ENCODE results near the gene NETO1. TPM values are rescaled to one million over a fixed set of nuclear protein-coding genes. Genes with fewer than 3 reads are reported as not detected.

NETO1 gene
- total RNA-seq, 1 experiment from 2014 or later, result not detected

GRCh38 chr18:72727776-72728175 lies 140.0 kb downstream of the NETO1 start:
- DNase-seq (ENCODE audit: low spot score), result no peak

DNA sequence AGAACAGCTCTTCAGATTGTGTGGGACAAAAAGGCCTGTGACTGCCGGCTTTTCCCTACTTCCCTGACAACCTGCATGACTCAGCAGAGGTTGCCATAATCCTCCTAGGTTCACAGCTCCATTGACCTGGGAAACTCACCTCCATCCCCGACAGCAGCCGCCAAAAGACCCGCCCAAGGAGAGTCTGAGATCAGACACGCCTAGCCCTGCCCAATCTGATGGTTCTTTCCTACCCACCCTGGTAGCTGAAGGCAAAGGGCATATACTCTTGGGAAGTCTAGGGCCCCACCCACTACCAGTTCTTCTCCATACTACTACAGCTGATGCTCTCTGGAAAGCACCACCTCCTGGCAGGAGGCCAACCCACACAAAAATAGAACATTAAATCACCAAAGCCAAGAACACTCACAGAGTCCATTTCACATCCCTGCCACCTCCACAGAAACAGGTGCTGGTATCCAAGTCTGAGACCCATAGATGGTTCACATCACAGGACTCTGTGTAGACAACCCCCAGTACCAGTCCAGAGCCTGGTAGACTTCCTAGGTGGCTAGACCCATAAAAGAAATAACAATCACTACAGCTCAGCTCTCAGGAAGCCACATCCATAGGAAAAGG lies 140.6 kb downstream of the NETO1 start:
- DNase-seq (ENCODE audit: low spot score), result peak; percentile 24

DNA sequence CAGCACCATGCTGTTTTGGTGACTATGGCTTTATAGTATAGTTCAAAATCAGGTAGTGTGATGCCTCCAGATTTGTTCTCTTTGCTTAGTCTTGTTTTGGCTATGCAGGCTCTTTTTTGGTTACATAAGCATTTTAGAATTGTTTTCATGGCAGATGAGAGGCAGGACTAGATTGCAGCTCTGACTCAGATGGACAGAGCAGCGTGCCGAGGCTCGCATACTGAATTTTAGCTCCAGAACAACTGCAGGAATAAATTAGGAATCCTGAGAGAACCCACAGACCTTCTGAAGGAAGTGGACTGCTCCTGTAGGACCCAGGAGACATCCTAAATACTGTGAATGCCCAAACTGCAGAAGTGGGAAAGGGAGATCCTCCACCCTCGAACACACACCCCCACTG lies 141.6 kb downstream of the NETO1 start:
- no peak for DNase-seq (ENCODE audit: low spot score)

DNA sequence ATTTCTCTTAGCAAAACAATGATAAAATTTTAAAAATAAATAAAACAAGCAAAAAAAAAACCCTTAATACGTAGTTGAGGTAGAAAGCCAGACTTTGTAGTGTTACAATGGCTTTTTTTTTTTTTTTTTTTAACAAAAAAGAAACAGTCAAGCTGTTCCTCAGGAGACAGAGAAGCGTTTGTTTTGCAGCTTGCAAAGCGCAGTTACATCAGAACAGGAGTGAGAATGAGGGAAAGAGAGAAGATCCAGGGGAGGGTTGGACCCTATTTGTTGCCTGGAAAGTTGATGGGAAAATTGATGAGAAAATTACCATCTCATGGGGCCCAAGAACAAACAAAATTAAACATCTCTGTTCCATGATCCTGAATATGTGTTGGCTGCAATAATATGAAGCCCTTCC lies 146.5 kb downstream of the NETO1 start:
- no peak for DNase-seq (ENCODE audit: low spot score)

GRCh38 chr18:72720116-72720515 lies 147.7 kb downstream of the NETO1 start:
- no peak for DNase-seq (ENCODE audit: low spot score)

- no peak for DNase-seq (ENCODE audit: low spot score)
These were observed 163.6 kb downstream of the NETO1 start for GRCh38 chr18:72704202-72704601.

DNA sequence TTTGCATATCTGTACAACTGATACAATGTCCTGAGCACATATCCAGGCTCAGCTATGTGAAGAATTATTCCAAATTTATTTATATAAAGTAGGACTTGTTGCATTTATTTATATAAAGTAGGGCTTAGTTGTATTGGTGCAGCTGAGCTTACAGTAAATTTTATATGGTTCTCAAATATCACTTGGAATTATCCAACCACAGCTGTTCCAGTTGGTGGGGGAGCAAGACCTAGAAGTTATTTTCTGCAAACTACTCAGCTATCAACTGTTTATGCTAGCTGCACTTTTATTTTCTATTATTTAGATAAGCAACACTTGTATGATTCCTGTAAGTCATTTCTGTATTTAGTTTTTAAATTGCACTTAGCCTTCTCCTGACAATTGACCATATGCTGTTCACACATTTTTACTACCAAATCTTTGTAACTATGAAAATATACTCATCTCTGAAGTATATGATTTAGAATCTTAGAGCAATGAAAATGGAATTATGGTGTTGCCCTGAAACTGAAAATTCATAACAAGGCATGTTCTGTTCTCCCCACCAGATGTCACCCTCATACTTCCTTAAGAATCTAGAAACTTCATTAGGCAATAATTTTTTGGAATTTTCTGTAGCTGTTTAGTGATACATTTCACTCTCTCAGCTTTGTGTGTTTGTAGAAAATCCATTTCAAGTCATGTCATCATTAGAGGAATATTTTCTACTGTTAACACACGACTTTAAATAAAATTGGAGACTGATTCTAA lies 166.7 kb downstream of the NETO1 start:
- DNase-seq (ENCODE audit: low spot score), result peak; percentile 55

DNA sequence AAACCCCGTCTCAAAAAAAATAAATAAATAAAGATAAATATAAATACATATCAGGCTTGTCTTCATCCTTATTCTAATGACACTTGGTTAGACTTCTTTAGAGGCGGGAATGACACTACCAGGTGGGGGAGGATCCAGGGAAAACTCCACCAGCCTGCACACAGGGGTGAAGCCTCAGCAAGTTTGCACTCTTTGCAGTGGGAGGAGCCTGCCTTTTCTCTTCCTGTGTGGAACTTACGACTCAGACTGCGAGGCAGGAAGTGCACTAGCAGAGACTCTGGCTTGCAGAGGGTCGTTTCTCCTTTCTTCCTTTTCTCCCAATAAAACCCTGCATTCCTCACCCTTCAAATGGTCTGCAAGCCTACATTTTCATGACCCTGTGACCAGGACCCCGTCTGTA lies 170.1 kb downstream of the NETO1 start:
- peak; percentile 38 for DNase-seq (ENCODE audit: low spot score)

DNA sequence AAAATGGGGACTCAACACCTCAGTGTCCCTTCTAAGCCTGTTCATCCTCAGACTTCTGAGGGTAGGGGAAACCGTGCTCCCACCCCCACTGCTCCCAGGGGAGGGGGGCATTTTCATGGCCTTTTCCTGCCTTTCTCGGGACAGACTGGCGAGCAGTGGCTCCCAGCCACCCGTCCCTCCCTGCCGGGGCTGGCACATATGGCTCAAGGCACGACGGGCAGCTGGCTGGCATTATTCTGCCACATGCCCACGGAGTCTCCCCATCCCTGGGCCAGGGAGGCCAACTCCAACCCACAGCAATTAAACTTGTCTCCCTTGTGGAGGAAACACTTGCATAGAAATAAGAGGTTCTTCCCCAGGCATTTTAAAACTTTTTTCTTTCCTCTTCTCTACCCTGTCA lies 175.2 kb downstream of the NETO1 start:
- no peak for DNase-seq (ENCODE audit: low spot score)
